TTC549 (cell line): Measurements from ENCODE around the gene SEMA4D.

ENCODE experiments used
- FAIRE-seq: peaks from 2 replicates; lab custom pipeline; 2012; peaks lifted over from hg19 to GRCh38; lab: Jason Lieb, UNC

SEMA4D gene

GRCh38 chr9:89465726-89466308, 32.1 kb downstream of the SEMA4D start:
- no peak for FAIRE-seq

DNA sequence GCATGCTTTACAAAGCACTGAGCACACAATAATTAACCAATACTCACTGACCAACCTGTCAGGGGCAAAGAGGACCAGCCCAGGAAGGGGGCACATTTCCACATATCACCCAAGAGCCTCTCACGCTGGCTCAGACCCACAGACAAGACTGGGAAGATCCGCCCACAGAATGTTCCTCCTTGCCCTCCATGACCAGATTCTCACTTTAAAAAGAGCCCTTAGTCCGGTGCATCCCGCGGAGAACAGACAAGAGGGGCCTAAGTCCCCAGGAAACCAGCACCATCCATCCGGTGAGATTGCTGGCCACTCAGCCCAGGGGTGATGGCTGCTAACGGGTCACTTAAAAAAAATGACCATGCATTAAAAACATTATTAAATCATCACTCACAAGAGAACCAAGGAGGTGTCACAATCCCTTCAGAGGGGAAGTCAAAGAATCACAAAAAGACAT, 32.9 kb downstream of the SEMA4D start:
- no peak for FAIRE-seq

- FAIRE-seq = no peak
These were observed 33.5 kb downstream of the SEMA4D start for GRCh38 chr9:89464300-89464901.

GRCh38 chr9:89462817-89463683, 34.9 kb downstream of the SEMA4D start:
- FAIRE-seq = no peak

DNA sequence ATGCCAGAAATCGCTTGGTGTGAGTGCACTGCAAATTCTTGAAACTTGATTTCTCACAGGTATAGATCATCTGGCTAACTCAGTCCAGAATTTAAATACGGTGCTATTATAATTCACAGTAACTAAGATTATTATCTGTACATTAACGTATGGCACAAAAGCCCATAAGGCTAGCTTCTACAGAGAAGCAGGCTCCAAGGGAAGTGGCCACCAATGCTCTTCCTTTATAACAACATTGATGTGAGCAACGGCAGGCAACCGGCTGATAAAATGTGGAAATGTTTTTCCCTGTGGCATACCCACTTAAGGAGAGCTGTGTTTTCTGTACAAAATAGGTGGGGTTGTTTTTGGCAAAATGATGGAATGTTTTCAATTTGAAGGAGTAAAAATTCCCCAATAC, 35.7 kb downstream of the SEMA4D start:
- no peak for FAIRE-seq

DNA sequence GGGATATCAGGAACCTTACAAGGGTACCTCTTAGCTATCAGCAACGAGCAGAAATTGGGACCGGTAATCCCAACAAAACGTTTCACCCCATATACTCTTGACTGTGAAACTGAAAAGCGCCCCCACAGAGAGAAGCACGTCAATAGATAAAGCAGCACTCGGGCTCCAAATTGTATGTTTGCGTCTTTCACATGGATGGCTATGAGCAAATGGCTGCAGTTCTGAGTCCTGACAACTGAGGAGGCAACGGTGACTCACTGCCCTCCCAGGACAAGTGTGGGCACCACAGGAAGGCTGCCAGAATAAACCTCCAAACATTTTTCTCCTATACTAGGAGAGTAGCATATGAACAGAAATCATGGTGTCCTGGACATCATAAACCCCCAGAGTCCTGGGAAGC, 36.6 kb downstream of the SEMA4D start:
- FAIRE-seq = no peak

DNA sequence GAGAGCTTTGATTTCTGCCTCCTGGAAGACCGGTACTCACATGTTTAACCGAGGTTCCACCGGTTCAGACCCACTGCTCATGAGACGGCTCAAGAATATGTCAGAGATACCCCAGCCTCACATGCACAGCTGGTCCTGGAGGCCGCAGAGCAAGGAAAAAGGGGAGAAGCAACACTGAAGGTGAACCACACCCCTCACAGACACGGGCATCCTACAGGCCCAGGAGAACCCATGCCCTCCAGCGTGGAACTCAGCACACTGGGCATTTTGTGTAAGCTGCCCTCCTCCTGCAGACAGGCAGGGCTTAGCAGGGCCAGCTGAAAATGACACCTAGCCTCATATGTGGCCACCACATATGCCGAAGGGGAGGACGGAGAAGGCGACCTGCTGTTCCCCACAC, 37.4 kb downstream of the SEMA4D start:
- FAIRE-seq = no peak

- FAIRE-seq = no peak
These were observed 39.0 kb downstream of the SEMA4D start for GRCh38 chr9:89458768-89459496.

GRCh38 chr9:89457376-89457855, 40.5 kb downstream of the SEMA4D start:
- FAIRE-seq = no peak

- FAIRE-seq = no peak
These were observed 42.5 kb downstream of the SEMA4D start for GRCh38 chr9:89455356-89455824.

- no peak for FAIRE-seq
These were observed 43.2 kb downstream of the SEMA4D start for GRCh38 chr9:89454498-89455355.

DNA sequence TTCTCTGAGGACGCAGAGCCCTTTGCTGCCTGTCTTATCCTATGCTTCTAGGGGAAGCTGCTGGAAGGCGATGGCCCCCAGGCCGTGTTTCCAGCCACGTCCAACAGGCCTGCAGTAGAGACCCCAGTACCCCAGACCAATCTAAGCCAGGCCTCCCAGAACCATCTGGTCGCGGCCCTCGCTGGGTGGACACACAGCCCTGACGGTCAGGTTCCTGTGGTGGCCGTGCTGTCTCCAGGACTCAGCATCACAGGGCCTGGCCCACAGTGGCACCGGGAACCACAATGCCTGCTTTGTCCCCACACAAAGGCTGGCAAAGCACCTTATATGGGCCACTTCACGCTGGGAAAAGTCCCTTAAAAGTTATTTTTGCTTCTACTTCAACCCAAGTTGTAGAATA, 44.5 kb downstream of the SEMA4D start:
- FAIRE-seq = no peak

DNA sequence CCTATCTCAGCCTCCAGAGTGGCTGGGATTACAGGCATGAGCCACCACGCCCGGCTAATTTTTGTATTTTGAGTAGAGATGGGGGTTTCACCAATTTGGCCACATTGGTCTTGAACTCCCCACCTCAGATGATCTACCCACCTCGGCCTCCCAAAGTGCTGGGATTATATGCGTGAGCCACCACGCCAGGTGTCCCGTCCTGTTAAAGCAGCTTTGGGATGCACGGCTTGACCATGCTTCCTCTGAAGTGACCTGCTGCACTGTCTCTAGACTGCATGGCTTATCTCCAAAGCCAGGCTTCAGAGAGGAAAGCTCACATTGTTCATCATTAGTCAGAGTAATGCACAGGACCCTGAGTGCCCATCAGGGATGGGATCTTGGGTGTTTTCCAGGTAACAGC, 45.4 kb downstream of the SEMA4D start:
- FAIRE-seq = no peak

- no peak for FAIRE-seq
These were observed 47.7 kb downstream of the SEMA4D start for GRCh38 chr9:89450213-89450612.

GRCh38 chr9:89449261-89449671, 48.6 kb downstream of the SEMA4D start:
- FAIRE-seq = no peak

DNA sequence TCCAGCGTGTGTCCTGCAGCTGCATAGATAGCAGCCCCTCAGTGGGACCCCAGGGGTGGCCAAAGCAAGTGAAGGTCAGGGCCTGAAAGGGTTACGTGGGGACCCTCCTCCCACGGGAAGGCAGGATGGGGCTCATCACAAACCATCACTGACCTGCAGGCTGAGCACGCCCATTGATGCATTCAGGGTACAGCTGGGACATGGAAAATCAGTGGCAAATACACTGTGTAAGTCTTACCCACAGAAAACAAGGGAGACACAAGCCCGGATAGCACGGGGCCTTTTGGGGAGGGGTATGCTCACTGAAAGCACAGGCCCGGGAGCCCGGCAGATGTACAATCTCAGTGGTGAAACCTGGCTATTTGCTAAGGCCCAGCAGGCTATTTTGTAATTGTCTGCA, 49.1 kb downstream of the SEMA4D start:
- FAIRE-seq = no peak

GRCh38 chr9:89448381-89448780, 49.5 kb downstream of the SEMA4D start:
- no peak for FAIRE-seq

DNA sequence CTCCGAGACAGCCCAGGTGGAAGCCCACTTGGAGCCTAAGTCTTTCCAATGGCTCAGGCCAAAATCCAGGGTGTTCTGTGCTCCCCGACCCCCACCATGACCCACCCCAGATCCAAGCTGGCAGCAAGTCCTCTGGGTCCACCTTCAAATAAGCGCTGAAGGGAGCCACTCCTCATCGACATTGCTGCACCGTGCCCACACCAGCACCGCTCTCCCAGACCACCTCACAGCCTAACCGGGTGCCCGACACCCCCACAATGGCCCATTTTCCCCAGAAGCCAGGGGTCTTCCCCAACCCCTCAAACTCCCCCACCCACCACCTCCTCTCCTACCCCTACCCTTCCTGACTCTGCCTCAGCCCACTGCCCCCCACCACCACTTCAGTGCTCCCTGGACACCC, 50.5 kb downstream of the SEMA4D start:
- FAIRE-seq = no peak

DNA sequence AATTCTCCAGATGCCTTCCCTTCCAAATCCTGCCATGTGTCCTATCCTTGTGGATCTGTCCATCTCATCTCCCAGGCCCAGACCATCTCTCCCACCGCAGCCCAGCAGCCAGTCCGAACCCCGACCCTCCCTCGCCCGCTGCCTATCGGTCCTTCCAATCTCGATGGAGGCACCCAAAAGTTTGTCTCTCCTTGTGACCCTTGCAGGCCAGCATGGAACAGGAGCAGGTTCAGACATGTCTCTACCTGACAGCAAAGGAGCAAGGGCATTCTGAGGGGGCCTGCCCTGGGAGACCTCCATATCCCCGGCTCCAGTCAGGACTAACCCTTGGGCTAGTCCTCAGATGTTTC, 51.0 kb downstream of the SEMA4D start:
- FAIRE-seq = no peak

- no peak for FAIRE-seq
These were observed 51.5 kb downstream of the SEMA4D start for GRCh38 chr9:89446261-89446960.

GRCh38 chr9:89445801-89446251, 52.1 kb downstream of the SEMA4D start:
- no peak for FAIRE-seq
